HG03565 (cell line): Measurements from ENCODE around the gene PIMREG.
"Not testable (repeated sequence)": the region's sequence is repeated elsewhere in the genome, so short reads cannot be mapped to it uniquely, and the experiment has no call there.

ENCODE experiments used
- ATAC-seq: cut with Tn5 transposase; IDR thresholded peaks from one replicate; pipeline ENCODE4 v1.9.1; 2021; ENCODE audit warnings: mild to moderate bottlenecking, moderate library complexity; ENCODE audit not compliant: unreplicated experiment

PIMREG gene

DNA sequence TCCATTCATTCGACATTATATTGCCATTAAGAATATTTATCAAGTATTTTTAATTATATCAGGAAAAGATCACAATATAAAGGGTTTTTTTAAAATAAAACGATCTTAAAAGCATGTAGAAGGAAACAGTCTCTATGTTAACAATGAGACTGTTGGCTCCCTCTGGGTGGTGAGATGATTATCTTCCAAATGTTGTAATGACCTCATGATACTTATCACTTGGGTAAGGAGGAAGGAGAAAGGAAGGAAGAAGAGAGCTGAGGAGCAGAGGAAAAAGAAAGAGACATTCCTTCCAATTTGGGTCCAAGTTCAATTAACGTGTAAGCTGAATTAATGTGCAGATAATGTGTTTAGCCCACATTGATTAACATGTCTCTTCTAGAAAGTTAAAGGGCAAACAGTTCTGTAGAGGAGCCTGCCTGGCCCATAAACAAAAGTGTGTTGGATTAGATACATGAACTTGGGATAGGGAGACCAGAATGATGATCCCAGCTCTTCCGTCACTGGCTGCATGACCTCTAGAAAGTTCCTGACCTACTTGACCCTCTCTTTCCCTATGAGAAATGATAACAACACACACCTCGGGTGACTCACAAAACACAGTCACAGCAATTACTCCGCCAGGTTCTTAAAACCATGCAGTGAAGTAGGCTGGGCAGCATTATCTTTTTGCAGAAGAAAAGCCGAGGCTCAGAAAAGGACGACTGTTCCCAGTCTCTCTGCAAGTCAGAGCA, 32.0 kb downstream of the PIMREG start:
- ATAC-seq = no peak

DNA sequence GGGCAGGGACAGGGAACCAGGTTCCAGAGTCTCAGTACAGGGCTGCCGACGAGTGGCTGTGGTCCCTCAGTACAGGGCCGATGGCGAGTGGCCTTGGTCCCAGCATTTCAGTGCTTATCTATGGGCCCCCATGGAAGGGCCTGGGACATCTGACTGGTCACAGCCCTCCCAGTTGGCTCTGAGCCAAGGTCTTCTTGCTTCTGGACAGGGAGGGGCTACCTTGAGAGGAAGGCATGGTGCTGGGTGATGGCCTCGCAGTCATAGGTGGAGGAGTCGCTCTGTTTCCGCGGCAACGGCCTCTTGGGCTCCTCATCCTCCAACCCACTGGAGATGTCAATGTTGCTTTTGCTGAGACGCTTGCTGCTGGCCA, 32.5 kb downstream of the PIMREG start:
- ATAC-seq = no peak

DNA sequence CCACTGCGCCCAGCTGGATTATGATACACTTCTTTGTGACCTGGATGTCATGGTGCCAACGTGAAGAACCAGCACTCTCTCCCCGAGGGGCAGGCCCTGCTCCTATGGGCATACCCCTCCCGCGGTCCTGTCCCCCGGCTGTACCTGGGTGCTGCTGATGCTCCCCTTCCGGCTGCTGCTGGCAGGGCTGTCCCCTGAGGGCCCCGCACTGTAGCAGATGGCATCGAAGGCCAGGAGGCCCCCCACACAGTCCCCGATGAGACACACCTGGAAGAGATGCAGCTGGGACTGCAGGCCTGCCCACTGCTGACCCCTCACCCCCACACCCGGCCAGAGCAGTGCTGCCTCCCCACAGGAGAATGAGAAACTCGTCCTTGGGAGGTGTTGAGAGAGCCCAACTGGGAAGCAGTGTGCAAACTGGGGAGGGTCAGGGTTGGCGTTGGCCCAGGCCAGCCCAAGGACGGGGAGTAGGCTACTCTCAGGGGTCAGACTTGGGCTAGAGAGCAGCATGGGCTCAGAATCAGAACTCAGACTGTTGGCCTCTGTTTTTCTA, 33.7 kb downstream of the PIMREG start:
- no peak for ATAC-seq

DNA sequence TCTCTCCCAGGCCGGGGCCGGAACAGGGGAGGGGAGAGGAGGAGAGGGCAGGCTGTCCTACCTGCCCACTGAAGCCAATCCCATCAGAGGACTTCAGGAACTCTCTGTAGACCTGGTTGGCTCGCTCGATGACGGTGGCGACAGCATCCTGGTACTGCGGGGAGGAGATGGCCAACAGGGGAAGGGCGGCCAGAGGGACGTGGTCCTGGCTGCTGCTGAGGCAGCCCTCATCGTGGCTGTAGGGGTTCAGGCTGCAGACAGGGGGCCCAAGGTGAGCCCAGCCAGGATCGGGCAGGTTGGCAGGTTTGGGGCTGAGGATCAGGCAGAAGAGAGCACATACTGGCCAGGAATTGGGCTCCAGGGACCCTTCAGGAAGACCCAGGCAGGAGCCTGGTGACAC, 34.2 kb downstream of the PIMREG start:
- ATAC-seq = no peak

DNA sequence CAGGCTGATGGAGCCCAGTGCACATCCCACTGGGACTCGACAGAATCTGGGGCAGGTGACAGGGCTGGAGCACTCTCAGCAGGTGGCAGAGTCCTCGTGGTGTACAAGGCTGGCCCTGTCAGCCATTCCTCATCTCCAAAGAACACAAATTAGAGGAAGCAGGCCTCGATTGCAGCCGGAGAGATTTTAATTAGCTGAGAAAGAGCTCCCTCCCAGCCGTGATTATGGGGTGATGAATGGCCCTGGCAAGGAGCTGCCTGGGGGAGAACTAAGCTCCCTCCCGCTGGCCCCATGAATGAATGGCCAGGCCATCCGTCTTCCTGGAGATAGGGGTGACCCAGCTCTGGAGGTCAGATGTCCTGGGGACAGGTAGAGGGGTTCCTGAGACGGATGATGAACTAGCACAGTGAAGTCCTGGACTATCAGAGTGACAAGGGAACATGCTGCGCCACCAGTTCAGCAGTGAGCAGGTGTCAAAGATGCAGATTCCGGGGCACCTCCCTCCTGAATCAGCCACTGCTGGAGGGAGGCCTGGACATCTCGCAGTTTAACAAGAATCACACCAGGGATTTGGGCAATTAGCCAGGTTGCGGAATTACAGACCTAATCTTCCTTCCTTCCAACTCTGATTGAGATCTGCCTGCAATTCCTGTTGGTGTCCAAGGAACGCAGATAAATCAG, 35.5 kb downstream of the PIMREG start:
- ATAC-seq = no peak

DNA sequence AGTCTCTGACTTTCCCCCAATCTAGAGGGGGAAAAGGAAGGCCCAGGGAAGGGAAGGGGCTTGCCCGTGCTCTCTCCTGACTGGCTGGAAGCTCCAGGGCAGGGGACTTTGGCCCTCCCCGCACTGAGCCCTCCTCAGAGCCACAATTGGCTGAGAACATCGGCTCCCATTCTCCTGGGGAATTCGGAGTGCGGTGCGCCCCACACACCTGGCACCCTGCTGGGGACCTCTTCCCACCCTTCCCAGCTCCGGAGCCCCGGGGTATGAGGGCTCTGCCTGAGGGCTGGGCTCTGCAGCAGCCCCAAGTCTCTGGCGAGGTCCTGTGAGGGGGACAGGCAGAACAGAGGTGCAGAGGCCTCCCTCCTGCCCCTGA, 36.0 kb downstream of the PIMREG start:
- ATAC-seq = no peak

DNA sequence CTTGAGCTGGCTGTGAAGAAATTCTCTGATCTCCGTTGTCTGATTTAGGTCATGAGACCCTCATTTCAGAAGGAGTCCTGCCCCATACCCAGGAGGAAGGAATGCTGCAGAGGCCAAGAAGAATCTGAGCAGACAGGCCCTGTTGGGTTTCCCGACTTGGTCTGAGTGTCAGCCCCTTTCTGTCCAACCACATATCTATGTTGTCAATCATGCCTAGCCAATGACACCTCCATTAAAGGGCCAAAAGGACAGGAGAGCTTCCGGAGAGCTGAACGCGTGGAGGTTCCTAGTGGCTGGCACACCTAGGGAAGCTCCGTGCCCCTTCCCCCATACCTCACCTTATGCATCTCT, 37.8 kb downstream of the PIMREG start:
- no peak for ATAC-seq

DNA sequence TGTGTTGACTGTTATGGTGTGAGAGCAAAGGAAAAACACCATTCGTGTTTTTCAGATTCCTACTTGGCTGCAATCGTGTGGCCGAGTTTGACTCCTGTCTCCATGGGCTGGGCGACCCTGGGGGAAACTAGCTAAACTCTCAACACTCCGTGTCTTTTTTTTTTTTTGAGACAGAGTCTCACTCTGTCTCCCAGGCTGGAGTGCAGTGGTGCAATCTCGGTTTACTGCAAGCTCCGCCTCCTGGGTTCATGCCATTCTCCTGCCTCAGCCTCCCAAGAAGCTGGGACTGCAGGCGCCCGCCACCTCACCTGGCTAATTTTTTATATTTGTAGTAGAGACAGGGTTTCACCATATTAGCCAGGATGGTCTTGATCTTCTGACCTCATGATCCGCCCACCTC, 38.5 kb downstream of the PIMREG start:
- not testable (repeated sequence) for ATAC-seq

DNA sequence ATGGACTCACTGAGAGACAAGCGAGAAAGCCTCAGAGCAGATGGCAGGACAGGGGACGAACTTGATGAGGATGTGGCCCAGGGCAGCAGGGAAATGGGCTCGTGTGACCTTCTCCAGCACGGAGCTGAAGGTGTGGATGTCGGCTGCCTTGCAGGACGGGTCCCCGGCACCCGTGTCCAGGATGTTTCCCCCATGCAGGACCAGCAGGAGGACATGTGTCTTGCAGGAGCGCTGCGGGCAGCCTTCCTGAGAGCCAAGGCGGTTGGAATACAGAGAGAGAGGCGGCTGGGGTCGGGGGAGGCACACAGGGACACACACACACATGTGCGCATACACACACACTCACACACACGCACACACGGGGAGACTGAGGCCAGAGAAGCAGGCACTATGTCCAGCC, 39.3 kb downstream of the PIMREG start:
- no peak for ATAC-seq

DNA sequence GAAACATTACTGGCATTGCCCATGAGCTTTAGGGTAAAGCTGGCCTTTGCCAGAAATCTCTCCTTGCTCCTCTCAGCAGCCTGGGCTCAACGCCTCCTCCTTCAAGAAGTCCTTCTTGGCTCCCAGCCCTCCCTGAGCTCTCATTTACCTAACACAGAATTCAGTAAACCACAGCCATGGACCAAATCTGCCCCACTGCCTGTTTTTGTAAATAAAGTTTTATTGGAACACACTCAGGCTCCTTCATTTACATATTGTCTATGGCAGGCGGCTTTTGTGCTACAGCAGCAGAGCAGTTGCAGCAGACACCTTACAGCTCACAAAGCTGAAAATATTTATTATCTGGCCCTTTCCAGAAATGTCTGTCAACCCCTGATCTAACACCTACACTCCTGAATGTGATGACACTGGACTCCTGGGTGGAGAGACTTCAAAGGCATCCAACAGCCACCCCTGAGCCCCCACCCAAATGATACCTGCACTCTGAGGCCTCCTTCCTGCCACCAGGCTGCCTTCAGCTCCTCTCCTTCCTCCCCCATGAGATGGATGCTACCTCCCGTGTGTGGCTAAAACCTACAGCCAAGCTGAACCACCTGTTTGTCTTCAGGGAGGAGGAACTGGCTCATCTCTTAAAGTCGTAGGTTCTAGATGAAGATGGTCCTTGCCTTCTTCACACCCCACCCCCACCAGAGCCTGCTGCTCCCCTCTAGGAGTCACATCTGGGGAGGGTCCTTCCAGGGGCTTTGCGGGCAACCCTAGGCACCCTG, 41.6 kb downstream of the PIMREG start:
- ATAC-seq = no peak

DNA sequence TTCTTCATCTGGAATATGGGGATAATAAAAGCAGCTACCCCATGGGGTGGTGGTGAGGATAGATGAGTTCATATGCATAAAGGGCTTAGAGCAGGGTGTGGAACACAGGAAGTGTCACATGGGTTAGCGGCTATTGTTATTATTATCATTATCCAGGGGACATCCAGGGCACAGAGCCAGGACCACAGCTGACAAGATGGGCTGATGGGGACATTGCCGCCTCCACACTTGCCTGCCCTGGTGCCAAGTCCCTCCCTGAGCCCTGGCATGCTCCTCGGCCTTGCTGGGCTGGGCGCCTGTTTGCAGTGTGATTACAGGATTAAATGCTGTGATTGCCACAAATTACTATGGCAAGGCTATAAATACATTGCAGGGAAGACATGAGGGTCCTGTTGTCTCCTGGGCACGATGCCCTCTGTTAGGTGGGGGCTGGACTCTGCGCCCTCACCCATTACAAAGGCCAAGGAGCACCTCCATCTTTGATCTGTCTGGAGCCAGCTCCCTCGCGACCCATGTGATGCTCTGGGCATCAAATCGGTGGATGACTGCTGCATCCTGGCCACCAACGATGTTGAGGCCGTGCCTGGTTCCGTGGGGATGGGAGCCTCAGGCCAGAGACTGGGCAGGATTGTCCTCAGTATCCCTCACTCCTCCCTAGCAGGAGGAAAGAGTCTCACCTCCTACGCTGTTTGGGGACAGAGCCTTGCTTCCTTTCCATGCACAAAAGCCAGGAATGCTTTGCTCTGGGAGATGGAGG, 43.2 kb downstream of the PIMREG start:
- ATAC-seq = no peak

DNA sequence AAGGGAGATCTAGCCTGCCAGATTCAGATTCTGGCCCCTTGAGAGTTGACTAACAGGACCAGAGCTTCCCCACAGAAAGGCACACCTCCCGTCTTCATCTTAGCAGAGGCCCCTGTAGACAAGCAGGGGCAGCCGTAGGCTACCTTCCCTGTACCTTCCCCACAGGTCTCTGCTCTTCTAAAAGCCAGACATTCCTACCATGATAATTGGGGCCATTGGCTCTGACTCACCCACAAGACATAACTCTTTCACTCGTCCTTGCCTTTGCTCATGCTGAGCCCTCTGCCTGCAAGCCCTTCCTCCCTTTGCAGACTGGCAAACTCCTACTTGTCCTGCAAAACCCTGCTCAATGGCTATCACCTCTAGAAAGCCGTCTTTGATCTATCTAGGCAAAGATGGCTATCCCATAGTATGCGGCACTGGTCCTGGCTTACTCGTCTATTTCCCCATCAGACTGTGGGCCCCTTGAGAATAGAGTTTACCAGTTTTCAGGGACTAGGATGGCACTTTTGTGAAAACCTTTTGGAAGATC, 43.8 kb downstream of the PIMREG start:
- no peak for ATAC-seq

DNA sequence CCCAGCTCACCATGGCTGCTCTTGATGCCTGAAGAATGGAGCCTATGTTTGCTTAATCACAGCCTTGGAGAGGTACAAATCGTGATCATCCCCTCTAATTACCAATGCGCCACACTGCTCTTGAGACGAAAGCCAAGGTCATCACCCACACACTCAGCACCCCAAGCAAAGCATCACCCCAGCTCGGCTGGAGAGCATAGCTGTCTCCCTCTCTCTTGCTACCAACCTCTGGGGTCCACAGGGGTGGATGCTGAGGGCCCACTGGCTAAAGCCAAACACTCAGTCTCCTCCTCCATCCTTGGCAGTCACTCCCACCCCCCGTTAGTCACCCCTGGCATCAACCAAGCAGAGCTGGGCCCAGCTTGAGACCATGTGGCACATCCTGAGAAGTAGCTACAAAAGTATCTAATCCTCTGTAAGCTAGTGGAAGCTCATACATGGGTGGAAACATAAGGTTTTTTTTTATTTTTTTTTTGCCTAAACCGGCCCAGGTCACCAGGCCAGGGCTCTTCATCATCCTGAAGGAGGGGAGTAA, 44.8 kb downstream of the PIMREG start:
- no peak for ATAC-seq

DNA sequence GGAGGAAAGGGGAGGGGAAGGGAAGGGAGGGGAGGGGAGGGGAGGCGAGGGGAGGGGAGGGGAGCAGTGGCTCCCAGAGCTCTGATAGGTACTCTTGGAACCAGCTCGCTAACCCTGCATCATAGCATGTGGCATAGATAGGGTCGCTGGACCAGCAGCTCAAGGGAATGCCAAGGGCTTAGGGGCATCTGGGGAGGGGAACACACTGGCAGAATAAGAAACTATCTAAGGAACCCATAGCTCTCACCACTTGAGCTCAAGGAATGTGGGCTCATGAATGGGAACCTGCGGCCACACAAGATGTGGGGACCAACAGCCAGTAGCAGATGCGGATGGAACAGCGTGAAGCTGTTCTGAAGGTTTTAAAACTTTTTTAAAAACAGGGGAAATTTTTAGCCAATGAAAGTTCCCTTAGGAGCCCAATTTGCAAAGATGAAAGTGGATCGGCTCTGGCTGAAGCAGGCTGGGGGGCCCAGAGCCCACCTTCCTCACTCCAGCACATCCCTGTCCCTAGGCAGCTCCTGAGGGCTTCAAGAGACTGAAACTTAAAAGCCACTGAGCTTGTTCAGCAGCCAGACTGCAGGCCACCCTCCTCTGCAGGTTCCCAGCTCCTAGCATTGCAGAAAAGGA, 46.9 kb downstream of the PIMREG start:
- no peak for ATAC-seq

DNA sequence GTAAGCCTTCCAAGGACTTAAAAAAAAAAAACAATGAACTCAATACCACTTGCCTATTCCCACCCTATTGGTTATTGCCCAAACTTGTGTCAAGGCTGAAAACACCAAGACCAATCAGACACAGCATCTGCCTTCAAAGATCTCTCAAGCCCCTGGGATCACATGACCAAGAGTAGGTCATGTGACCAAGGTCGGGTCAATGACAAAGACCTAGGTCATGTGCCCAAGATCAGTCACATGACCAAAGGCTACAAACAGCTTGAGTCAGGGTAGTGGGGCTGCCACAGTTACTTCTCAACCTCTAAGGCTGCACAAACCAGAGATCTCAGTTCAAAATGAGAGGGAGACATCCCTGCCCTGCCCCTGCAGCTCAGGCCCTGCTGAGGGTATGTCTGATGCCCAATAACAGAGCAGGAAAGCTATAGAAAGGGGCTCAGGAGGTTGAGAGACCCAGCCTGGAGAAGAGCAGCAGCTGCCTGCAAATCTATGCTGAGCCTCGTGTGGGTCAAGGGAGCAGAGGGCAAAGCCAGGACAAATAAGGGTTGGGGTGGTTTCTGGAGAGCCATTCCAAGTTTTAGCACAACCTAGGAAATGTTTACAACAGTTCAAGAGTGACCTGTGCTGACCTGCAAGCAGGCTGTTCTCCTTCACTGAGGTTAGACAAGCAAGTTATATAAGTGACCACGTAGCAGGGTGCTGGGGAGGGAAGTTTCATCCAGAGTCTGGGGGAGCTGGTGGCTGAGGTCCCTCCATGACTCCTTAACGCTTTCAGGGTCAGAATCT, 48.8 kb downstream of the PIMREG start:
- ATAC-seq = no peak

DNA sequence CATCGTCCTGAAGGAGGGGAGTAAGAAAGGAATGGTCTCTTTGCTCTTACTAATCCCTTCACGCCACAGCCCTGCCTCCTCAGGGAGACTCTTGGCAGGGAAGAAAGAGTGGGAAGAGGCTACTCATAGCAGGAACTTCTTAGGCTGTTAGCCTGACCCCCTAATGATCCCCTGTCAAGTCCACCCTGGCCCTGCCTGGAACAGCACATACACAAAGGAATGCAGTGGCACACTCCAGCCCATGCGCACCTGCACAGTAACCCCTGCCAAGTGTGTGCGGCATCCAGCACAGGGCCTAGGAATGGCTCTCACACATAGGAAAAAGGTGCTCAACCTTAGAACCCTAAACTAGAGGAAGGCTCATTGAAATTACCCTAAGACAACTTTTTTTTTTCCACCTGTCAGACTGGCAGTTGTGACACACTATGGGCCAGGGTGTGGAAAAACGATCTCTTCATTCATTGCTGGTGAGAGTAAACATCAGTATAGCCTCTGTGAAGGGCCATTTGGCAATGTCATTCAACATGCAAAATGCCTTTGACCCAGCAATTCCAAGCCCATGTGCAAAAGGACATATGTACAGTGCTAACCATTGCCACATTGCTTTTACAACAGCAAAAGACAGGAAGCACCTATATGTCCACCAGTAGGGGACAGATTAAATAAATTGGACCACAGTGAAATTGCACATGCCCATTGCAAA, 50.1 kb downstream of the PIMREG start:
- no peak for ATAC-seq

DNA sequence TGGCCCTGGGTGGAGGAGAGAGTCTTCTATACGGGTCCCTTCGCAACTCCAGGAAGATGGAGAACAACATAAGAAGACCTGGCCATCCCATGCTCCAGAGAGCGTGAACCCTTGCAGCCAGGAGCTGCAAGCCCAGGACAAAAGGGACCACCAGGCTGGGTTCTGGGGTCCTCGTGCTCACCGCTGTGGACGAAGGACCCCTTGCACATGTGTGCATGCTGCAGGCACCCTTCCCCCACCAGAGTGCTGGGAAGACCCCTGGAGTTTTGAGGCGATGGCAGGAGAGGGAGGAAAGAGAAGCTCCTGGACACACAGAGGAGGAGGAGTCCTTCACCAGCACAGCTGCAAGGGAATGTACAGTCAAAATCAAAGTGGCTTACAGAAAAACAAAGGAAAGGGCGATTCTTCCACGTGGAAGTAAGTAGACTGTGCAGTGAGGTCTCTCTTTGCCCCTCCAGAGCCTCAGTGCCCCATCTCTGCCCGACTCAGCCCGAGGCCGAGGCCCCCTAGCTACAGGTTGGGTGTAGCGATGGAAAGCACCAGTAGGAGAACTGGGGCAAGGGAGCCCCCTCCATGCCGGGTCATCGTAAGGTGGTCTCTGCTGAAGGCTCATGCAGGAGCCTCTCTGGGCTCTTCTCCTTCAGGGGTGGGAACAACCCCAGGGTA, 51.3 kb downstream of the PIMREG start:
- no peak for ATAC-seq

DNA sequence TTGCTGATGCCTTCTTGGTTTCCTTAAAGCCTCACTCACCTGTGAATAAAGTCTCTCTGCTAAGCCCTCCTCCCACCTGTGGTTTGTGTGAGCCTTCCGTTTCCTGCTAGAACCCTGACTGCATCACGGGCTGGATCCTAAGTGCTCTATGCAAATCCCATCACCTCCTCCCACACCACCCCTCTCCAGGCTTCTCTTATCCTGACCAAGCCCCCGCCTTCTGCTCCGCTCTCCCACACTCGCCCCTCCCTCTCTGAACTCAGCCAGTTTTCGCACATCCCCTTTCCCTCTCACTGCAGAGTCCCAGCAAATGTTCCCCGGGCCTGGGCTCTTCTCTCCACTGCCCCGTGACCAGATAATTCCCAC, 51.8 kb downstream of the PIMREG start:
- ATAC-seq = no peak
